Neural cell (in vitro differentiated cells): ENCODE data around the gene BICDL1.

Source experiments
- CTCF ChIP-seq: fragments of 450-650 bp; IDR thresholded peaks from 2 replicates; pipeline ENCODE4 v1.5.1; 2014; ENCODE audit warnings: antibody characterized with exemption, mild to moderate bottlenecking, moderate library complexity; ENCODE audit not compliant: poor library complexity, severe bottlenecking
- REST ChIP-seq: IDR thresholded peaks from 2 replicates; pipeline ENCODE4 v1.6.1; 2012; ENCODE audit warnings: borderline replicate concordance
- SMC3 ChIP-seq: fragments of 450-650 bp; conservative IDR thresholded peaks from 2 replicates; pipeline ENCODE4 v1.6.1; 2014; ENCODE audit warnings: antibody characterized with exemption, mild to moderate bottlenecking, moderate library complexity; ENCODE audit not compliant: poor library complexity

GRCh38 chr12:119957135-119957534 lies 31.9 kb upstream of the BICDL1 start:
- TF ChIP-seq CTCF (no peak), REST (no peak), SMC3 (no peak)
